HFFc6 (cell line): ENCODE data around the gene TREML4. TPM values are rescaled to one million over a fixed set of nuclear protein-coding genes. Genes with fewer than 3 reads are reported as not detected.

Source experiments
- DNase-seq: peaks from one replicate; pipeline ENCODE4 v3.0.0-alpha.2; 2018
- H3K27ac Mint-ChIP-seq: 2 replicates; pipeline ENCODE4 v1.8.0; 2020; ENCODE audit warnings: mild to moderate bottlenecking, mixed read lengths
- H3K27me3 Mint-ChIP-seq: 2 replicates; pipeline ENCODE4 v1.8.0; 2021; ENCODE audit warnings: mild to moderate bottlenecking, moderate library complexity, mixed read lengths; ENCODE audit not compliant: insufficient read depth
- H3K36me3 Mint-ChIP-seq: 2 replicates; pipeline ENCODE4 v1.8.0; 2021; ENCODE audit warnings: low read depth, mixed read lengths
- H3K4me1 Mint-ChIP-seq: 2 replicates; pipeline ENCODE4 v1.8.0; 2020; ENCODE audit warnings: low read depth, mixed read lengths
- H3K4me3 Mint-ChIP-seq: 2 replicates; pipeline ENCODE4 v1.8.0; 2020; ENCODE audit warnings: mild to moderate bottlenecking, moderate library complexity, mixed read lengths
- H3K9me3 Mint-ChIP-seq: 2 replicates; pipeline ENCODE4 v1.8.0; 2020; ENCODE audit warnings: mild to moderate bottlenecking, mixed read lengths
- CTCF ChIP-seq: fragments of 200-600 bp; sonication (generic); IDR thresholded peaks from 2 replicates; pipeline ENCODE4 v1.5.0; 2021; ENCODE audit warnings: antibody characterized with exemption, mild to moderate bottlenecking
- total RNA-seq, 6 experiments: library from RNA; stranded (reverse); fragmentation: NEBNext Ultra II Directional; extraction: Animal tissue kit (Norgen Biotek cat#: 25700); gene quantifications; 2 replicates in 1 of 6; 3 replicates in 5 of 6; pipeline ENCODE4 v1.2.3, GENCODE V29; 2021

Gene TREML4
- total RNA-seq, 6 experiments from 2014 or later = not detected

GRCh38 chr6:41247882-41248705 is 19.9 kb downstream of the TREML4 start:
- peaks cover 9% of the 10 kb centered on the region for H3K27me3 Mint-ChIP-seq
- no peak overlapping the region for H3K27ac Mint-ChIP-seq
- no peaks in the 10 kb centered on the region for H3K36me3 Mint-ChIP-seq
- H3K9me3 Mint-ChIP-seq = peaks cover 5% of the 10 kb centered on the region; the same call in 1 of the 2 replicates
- no peak overlapping the region for H3K4me3 Mint-ChIP-seq
- no peak for DNase-seq
- no peaks in the 10 kb centered on the region for H3K4me1 Mint-ChIP-seq
- no peak for TF ChIP-seq CTCF

- peaks cover 3% of the 10 kb centered on the region; the same call in 1 of the 2 replicates for H3K27me3 Mint-ChIP-seq
- no peak for DNase-seq
- H3K9me3 Mint-ChIP-seq = no peaks in the 10 kb centered on the region
- peaks cover 6% of the 10 kb centered on the region; the same call in 1 of the 2 replicates for H3K4me1 Mint-ChIP-seq
- no peak overlapping the region for H3K27ac Mint-ChIP-seq
- TF ChIP-seq CTCF = no peak
- H3K36me3 Mint-ChIP-seq = no peaks in the 10 kb centered on the region
- H3K4me3 Mint-ChIP-seq = no peak overlapping the region
Measured at GRCh38 chr6:41252401-41253169, 24.4 kb downstream of the TREML4 start.

- peaks cover 8% of the 10 kb centered on the region; the same call in 1 of the 2 replicates for H3K4me1 Mint-ChIP-seq
- no peak overlapping the region for H3K27ac Mint-ChIP-seq
- TF ChIP-seq CTCF = no peak
- H3K9me3 Mint-ChIP-seq = no peaks in the 10 kb centered on the region
- H3K4me3 Mint-ChIP-seq = no peak overlapping the region
- no peaks in the 10 kb centered on the region for H3K36me3 Mint-ChIP-seq
- DNase-seq = no peak
- H3K27me3 Mint-ChIP-seq = peaks cover 3% of the 10 kb centered on the region; the same call in 1 of the 2 replicates
Measured at GRCh38 chr6:41255110-41255509, 27.0 kb downstream of the TREML4 start.

GRCh38 chr6:41255638-41256246 is 27.6 kb downstream of the TREML4 start:
- Mint-ChIP-seq H3K27me3 (peaks cover 3% of the 10 kb centered on the region; the same call in 1 of the 2 replicates), H3K4me1 (peaks cover 8% of the 10 kb centered on the region; the same call in 1 of the 2 replicates), H3K36me3 (no peaks in the 10 kb centered on the region), H3K9me3 (no peaks in the 10 kb centered on the region), H3K27ac (no peak overlapping the region), H3K4me3 (no peak overlapping the region)
- TF ChIP-seq CTCF = no peak
- no peak for DNase-seq

- Mint-ChIP-seq H3K27ac (no peak overlapping the region), H3K4me1 (peaks cover 8% of the 10 kb centered on the region; the same call in 1 of the 2 replicates), H3K36me3 (no peaks in the 10 kb centered on the region), H3K9me3 (no peaks in the 10 kb centered on the region), H3K4me3 (no peak overlapping the region), H3K27me3 (peaks cover 3% of the 10 kb centered on the region; the same call in 1 of the 2 replicates)
- no peak for TF ChIP-seq CTCF
- DNase-seq = no peak
Measured at GRCh38 chr6:41256383-41256782, 28.2 kb downstream of the TREML4 start.
